Activated CD4-positive, alpha-beta T cell treated with anti-CD3 and anti-CD28 coated beads, Interleukin-10, Interleukin-2, amounts not matched to agents 100 ng/mL and 50 ng/mL, durations not matched to agents 16 hours and 8 hours (primary cell): ENCODE measurements around the gene RNF167.

Experiments
- DNase-seq: peaks from one replicate; pipeline ENCODE4 v3.0.0-alpha.2; 2020

The RNF167 gene

DNA sequence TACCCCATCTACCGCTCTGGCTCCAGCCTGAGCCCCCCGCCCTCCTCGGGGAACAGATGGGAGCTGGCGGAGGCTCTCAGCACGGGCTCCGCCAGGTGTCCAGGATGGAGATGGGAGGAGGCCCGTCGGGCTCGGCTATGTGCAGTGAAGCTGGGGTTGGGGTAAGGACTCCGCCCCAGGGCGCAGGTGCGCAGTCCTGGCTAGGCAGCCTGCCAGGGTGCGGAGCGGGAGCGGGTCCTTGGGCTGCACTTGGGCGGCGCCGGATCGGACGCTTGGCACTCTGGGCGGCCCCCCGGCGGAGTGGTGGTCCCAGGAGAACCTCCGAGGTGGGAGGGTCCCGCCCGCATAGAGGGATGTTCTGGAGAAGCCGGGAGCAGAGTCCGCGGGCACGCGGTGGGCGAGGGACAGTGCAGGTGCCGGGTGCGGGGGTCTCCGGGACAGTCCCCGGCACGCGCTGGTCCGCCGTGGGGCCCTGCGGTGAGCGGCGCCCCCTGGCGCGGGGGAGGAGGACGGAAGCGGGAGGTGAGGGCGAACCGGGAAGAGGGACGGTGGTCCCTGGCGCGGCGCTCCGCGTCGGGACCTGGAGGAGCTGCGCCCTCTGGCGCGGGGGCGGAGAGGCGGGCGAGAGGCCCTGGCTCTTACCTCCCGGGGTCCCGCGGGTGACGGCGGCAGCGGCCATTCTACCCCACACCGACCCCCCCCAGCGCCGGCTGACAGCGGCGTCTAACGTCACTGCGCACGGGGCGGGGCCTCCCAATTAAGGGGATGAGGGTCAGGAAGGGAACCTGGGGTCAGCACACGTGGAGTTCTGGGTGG is 47.1 kb downstream of the RNF167 start, which contains the start of gene CAMTA2:
CAMTA2 (minus strand) TSS at position 725 of the 816 bp plus-strand sequence. CDS start 1,453 bp downstream, outside the sequence.
- peak; percentile 92 for DNase-seq

DNA sequence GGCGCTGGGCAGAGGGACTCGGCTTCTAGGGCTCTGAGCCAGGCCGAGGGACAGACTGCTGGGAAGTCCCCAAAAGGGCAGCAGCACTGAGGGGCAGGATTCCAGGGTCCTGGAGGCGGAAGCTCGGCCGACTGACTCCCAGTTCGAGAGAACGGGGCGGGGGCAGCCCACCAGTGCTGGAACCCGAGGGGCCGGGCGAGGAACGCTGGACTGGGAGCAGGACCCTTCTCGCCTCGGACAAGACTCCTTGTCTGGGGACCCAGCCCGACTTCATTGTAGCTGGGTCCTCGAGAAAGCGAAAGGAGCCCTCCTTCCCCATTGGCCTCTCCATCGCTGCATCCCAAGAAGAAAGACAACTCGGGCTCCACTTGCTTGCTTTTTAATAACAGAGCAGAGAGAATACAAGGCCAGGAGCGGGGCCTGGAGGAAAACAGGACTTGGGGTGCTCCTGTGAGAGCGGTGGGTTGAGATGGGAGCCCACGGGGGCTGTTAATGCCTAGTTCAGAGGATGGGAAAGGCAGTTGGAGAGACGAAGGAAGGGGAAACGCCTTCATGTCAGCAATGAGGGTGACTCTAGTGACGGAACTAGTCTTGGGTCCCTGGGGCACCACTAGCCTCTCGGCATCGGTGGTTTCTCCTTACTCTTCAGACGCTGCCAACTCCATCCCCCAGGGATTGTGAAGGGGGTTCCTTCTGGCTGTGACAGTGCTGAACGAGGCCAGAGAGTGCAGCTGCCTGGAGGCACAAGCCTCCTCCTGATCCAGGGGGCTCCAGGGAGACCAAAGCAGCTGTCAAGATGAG is 47.9 kb downstream of the RNF167 start:
- no peak for DNase-seq

DNA sequence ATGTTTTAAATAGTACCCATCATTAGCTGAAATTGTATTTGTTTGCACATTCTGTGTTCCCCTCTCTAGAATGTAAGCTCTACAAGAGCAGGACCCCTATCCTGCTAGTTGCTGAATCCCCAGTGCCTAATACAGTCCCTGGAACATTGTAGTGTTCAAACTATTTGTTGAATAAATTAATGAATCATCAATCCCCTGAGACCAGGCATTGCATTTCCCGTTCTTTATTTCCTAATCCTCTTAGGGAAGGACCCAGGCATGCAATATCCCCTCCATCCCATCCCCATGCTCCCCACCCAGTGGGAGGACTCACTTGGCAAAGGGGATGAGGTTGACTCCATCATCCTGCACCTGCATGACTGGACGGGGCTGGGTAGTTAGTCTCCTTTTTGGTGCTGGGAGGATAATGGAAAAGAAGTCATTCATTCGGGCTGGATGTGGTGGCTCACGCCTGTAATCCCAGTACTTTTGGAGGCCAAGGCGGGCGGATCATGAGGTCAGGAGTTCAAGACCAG is 54.1 kb downstream of the RNF167 start:
- no peak for DNase-seq
